NCI-H146 (cell line): ENCODE data around the gene CABLES1.

Experiments used
- DNase-seq: peaks from one replicate; lab custom pipeline; 2025; lab: John Stamatoyannopoulos, UW

The CABLES1 gene

GRCh38 chr18:23243816-23244215 is 108.5 kb downstream of the CABLES1 start:
- no peak for DNase-seq

GRCh38 chr18:23244401-23244800 is 109.1 kb downstream of the CABLES1 start:
- peak; percentile 63 for DNase-seq

- DNase-seq, result no peak
Observed at GRCh38 chr18:23245461-23245860, 110.2 kb downstream of the CABLES1 start.

- DNase-seq, result no peak
Observed at GRCh38 chr18:23247331-23247730, 112.0 kb downstream of the CABLES1 start.

- DNase-seq, result no peak
Observed at GRCh38 chr18:23247896-23248295, 112.6 kb downstream of the CABLES1 start.

- no peak for DNase-seq
Observed at GRCh38 chr18:23248826-23249225, 113.5 kb downstream of the CABLES1 start.

- no peak for DNase-seq
Observed at GRCh38 chr18:23249348-23249747, 114.1 kb downstream of the CABLES1 start.

GRCh38 chr18:23250893-23251656 is 115.8 kb downstream of the CABLES1 start:
- DNase-seq, result no peak

- no peak for DNase-seq
Observed at GRCh38 chr18:23253630-23254029, 118.3 kb downstream of the CABLES1 start.

- DNase-seq, result no peak
Observed at GRCh38 chr18:23257137-23257536, 121.9 kb downstream of the CABLES1 start.

GRCh38 chr18:23257686-23258565 is 122.6 kb downstream of the CABLES1 start:
- no peak for DNase-seq

GRCh38 chr18:23258566-23259469 is 123.5 kb downstream of the CABLES1 start:
- no peak for DNase-seq

- DNase-seq, result peak; percentile 90
Observed at GRCh38 chr18:23259701-23260681, 124.7 kb downstream of the CABLES1 start.

- no peak for DNase-seq
Observed at GRCh38 chr18:23260926-23261590, 125.8 kb downstream of the CABLES1 start.

- DNase-seq, result no peak
Observed at GRCh38 chr18:23263551-23264235, 128.4 kb downstream of the CABLES1 start.

GRCh38 chr18:23265682-23266399 is 130.6 kb downstream of the CABLES1 start:
- no peak for DNase-seq

- DNase-seq, result no peak
Observed at GRCh38 chr18:23266717-23267446, 131.6 kb downstream of the CABLES1 start.

- no peak for DNase-seq
Observed at GRCh38 chr18:23267447-23267776, 132.1 kb downstream of the CABLES1 start.
